ENCODE measurements around the gene NPTXR. TPM values are rescaled to one million over a fixed set of nuclear protein-coding genes. Genes with fewer than 3 reads are reported as not detected.

NPTXR gene
- total RNA-seq, 2 experiments from 2014 or later = 4.2 to 4.6 TPM

DNA sequence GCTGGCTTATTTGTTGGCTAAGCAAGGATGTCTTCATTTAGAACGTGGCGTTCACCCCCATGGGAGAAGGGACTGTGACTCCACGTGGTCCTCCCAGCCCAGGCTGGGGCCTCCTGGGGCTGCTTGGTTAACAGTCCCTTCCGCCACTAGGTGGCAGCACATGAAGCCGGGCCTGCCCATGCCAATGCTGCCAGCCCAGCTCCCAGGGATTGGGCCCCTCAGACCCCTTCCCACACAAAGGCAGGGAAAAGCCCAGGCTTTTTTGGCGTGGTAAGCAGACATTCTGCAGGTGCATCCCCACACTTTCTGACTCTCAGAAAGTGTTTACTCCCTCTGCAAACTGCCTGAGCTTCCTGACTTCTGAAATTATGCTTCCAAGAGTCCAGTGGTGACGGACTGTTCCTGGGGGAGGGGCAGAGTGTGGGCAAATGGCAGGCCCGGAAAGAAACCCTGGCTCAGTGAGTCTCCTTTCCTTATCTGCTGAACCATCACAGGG lies 25.1 kb upstream of the NPTXR start:
- peak; percentile 41 for ATAC-seq (ENCODE audit: poor library complexity)
- Mint-ChIP-seq H3K36me3 (ENCODE audit: low read depth) (peaks cover 29% of the 10 kb centered on the region), H3K27me3 (no peaks in the 10 kb centered on the region), H3K4me1 (ENCODE audit: low read depth) (peaks cover 47% of the 10 kb centered on the region), H3K4me3 (peak overlapping the region; percentile 65), H3K9me3 (no peaks in the 10 kb centered on the region), H3K27ac (peak overlapping the region; percentile 52)
- Histone ChIP-seq H3K27ac (ENCODE audit: low read depth in 1 of 2, low read length in 2 of 2) (no peak overlapping the region), H3K4me3 (ENCODE audit: low read length) (no peak overlapping the region), H3K27me3 (ENCODE audit: control insufficient read depth in 1 of 2, insufficient read depth in 2 of 2, low read length in 2 of 2) (no peaks in the 10 kb centered on the region), H3K4me1 (ENCODE audit: insufficient read depth, low read length) (peaks cover 68% of the 10 kb centered on the region), H3K36me3 (ENCODE audit: insufficient read depth, low read length) (peaks cover 36% of the 10 kb centered on the region), H3K9me3 (ENCODE audit: control insufficient read depth in 1 of 2, insufficient read depth in 1 of 2, low read length in 2 of 2) (no peaks in the 10 kb centered on the region)
- intact Hi-C loops (cut with DNase I, micrococcal nuclease) = loop anchor here in 1 of 2 experiments (5.0 kb wide), 1 partner anchor 58 kb away; no protein-coding TSS in a partner anchor
- POLR2A ChIA-PET = interaction anchor here (1.1 to 4.2 kb wide), 3 partner anchors 135 to 448 kb away, joined by 4 to 38 read pairs (median 5); no protein-coding TSS in a partner anchor
- peak; percentile 69 to 90 (median 79) for DNase-seq
- CTCF ChIA-PET = interaction anchor here (0.6 to 3.5 kb wide), 16 partner anchors 8 to 530 kb away, joined by 3 to 73 read pairs (median 4); partner anchors contain the start of genes APOBEC3D, CBX7, RPL3 and TAB1
- TF ChIP-seq, protein P1, sequence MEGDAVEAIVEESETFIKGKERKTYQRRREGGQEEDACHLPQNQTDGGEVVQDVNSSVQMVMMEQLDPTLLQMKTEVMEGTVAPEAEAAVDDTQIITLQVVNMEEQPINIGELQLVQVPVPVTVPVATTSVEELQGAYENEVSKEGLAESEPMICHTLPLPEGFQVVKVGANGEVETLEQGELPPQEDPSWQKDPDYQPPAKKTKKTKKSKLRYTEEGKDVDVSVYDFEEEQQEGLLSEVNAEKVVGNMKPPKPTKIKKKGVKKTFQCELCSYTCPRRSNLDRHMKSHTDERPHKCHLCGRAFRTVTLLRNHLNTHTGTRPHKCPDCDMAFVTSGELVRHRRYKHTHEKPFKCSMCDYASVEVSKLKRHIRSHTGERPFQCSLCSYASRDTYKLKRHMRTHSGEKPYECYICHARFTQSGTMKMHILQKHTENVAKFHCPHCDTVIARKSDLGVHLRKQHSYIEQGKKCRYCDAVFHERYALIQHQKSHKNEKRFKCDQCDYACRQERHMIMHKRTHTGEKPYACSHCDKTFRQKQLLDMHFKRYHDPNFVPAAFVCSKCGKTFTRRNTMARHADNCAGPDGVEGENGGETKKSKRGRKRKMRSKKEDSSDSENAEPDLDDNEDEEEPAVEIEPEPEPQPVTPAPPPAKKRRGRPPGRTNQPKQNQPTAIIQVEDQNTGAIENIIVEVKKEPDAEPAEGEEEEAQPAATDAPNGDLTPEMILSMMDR (IDR thresholded peaks at IDR 0.05) = peak; percentile 92

DNA sequence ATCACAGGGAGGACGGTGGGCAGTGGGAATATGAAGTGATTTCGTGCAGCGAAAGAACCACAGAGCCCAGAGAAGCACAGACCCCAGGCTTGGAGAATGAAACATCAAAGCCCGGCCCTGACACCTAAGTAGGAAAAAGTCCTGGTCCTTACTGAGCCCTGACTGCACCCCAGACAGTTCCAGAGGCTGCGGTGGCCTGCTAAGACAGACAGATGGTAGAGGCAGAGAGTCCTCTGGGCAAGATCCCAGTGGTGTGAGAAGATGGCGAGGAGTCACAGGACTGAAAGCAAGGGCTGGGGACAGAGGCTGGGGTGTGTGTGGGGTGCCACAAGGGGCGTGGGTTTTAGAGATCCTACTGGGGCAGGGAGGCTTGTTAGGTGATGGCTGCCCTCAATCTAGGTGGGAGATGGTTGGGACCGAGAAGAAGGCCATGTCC lies 24.5 kb upstream of the NPTXR start:
- Mint-ChIP-seq H3K4me1 (ENCODE audit: low read depth) (peaks cover 41% of the 10 kb centered on the region), H3K9me3 (no peaks in the 10 kb centered on the region), H3K4me3 (peak overlapping the region; percentile 65), H3K27me3 (no peaks in the 10 kb centered on the region), H3K27ac (peak overlapping the region; percentile 52), H3K36me3 (ENCODE audit: low read depth) (peaks cover 29% of the 10 kb centered on the region)
- ChIA-PET CTCF (interaction anchor here (1.1 to 3.5 kb wide), 5 partner anchors 13 to 449 kb away, joined by 3 to 73 read pairs (median 4); partner anchors contain the start of gene APOBEC3D), POLR2A (interaction anchor here (1.1 to 4.2 kb wide), 2 partner anchors 136 to 449 kb away, joined by 4 to 38 read pairs; no protein-coding TSS in a partner anchor)
- DNase-seq = peak in 1 of 14 experiments; percentile 23
- Histone ChIP-seq H3K4me1 (ENCODE audit: insufficient read depth, low read length) (peaks cover 62% of the 10 kb centered on the region), H3K36me3 (ENCODE audit: insufficient read depth, low read length) (peaks cover 36% of the 10 kb centered on the region), H3K27me3 (ENCODE audit: control insufficient read depth in 1 of 2, insufficient read depth in 2 of 2, low read length in 2 of 2) (no peaks in the 10 kb centered on the region), H3K4me3 (ENCODE audit: low read length) (no peak overlapping the region), H3K9me3 (ENCODE audit: control insufficient read depth in 1 of 2, insufficient read depth in 1 of 2, low read length in 2 of 2) (no peaks in the 10 kb centered on the region), H3K27ac (ENCODE audit: low read depth in 1 of 2, low read length in 2 of 2) (no peak overlapping the region)
- TF ChIP-seq, protein P1 (IDR thresholded peaks at IDR 0.05) = no peak
- intact Hi-C loops (cut with DNase I, micrococcal nuclease) = loop anchor here in 1 of 2 experiments (5.0 kb wide), 1 partner anchor 59 kb away; no protein-coding TSS in a partner anchor
- ATAC-seq (ENCODE audit: poor library complexity) = no peak

DNA sequence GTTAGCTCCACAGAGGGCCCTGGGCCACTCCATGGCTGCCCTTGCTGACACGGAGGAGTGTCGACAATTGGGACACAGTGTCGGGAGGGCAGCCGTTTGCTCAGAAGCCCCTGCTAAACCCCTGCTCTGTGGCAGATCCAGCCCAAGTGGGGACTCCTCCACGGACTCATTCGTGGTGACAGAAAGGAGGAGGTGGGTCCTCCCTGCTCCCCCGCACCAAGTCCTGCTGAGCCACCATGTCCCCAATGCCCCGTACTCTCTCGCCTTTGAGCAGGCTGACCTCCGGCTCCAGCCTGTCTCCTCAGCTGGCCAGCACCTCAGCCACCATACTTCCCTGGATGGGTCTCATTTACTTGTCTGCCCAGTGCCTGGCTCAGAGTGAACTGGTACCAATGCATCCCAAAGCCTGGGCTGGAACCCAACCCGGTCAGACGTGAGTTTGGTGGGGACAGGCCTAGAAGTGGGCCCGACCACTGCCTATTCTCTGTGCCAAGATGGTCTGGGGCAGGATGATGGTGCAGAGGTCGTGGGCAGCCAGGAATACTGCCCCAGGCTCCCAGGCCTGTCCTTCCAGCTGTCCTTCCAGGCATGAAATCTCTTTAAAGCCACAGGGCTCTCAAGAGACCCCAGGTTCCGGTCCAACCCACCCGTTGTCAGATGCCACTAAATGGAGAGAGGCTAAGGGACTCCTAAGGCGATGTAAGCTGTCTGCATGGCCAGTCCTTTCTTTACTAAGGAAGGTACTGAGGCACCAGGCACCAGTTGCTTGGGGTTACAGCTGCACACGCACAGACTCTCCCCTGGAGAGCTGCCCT lies 23.9 kb upstream of the NPTXR start:
- H3K36me3 ChIP-seq (ENCODE audit: insufficient read depth, low read length) = peaks cover 36% of the 10 kb centered on the region
- peaks cover 38% of the 10 kb centered on the region for H3K4me1 Mint-ChIP-seq (ENCODE audit: low read depth)
- H3K4me1 ChIP-seq (ENCODE audit: insufficient read depth, low read length) = peaks cover 57% of the 10 kb centered on the region
- POLR2A ChIA-PET = no interaction called here
- H3K4me3 ChIP-seq (ENCODE audit: low read length) = no peak overlapping the region
- CTCF ChIA-PET = interaction anchor here (3.5 kb wide), 1 partner anchor 136 kb away, joined by 73 read pairs; no protein-coding TSS in a partner anchor
- ATAC-seq (ENCODE audit: poor library complexity) (no peak), DNase-seq (peak in 1 of 14 experiments; percentile 30)
- no peak overlapping the region for H3K4me3 Mint-ChIP-seq
- H3K27ac ChIP-seq (ENCODE audit: low read depth in 1 of 2, low read length in 2 of 2) = no peak overlapping the region
- H3K27me3 Mint-ChIP-seq = no peaks in the 10 kb centered on the region
- H3K27me3 ChIP-seq (ENCODE audit: control insufficient read depth in 1 of 2, insufficient read depth in 2 of 2, low read length in 2 of 2) = no peaks in the 10 kb centered on the region
- TF ChIP-seq, protein P1 (IDR thresholded peaks at IDR 0.05) = no peak
- H3K9me3 Mint-ChIP-seq = no peaks in the 10 kb centered on the region
- no peak overlapping the region for H3K27ac Mint-ChIP-seq
- H3K9me3 ChIP-seq (ENCODE audit: control insufficient read depth in 1 of 2, insufficient read depth in 1 of 2, low read length in 2 of 2) = no peaks in the 10 kb centered on the region
- H3K36me3 Mint-ChIP-seq (ENCODE audit: low read depth) = peaks cover 33% of the 10 kb centered on the region
- intact Hi-C loops (cut with DNase I, micrococcal nuclease) = loop anchor here in 1 of 2 experiments (5.0 kb wide), 1 partner anchor 60 kb away; no protein-coding TSS in a partner anchor

Data from CD4-positive, alpha-beta T cell (primary cell).